Right lobe of liver (tissue), 4 donors: ENCODE results near the gene PTPN1.

Experiments
- POLR2A ChIP-seq: fragments of 450-650 bp; IDR thresholded peaks from one replicate; pipeline ENCODE4 v1.6.1; 2017; ENCODE audit warnings: antibody characterized with exemption, mild to moderate bottlenecking
- TF ChIP-seq, protein P1 (sequence below), 4 donors: fragments of 200-600 bp in 3 of 4; fragments of 450-650 bp in 1 of 4; IDR thresholded peaks; one replicate each; pipeline versions ENCODE4 v1.5.1 to v1.8.0; 2016 to 2022; ENCODE audit warnings: antibody characterized with exemption in 4 of 4, mild to moderate bottlenecking in 2 of 4
- donor health status: DM: no; HTN: no; CAD: no.
- donor health status: DM: no; HTN: no; CAD: no.
- donor health status: DM: no; HTN: yes; CAD: no.

DNA sequence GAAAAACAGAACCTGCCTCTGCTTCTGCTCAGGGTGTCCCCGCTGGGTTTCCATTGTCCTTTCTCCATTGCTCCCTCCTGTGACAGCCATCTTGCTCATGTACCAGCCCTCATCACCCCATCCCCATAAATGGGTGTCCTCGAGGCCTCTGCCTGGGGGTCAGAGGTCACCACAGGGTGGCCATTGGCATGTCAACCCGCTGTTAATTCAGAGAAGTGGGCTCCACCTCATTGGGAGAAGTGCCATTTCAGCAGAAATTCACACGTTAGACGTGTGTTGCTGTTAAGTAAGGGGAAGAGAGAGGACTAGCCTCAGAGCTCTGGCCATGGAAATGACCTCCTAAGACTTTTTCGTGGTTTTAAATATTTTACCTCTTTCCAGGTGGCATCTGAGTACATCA lies 71.9 kb downstream of the PTPN1 start:
- TF ChIP-seq, protein P1, sequence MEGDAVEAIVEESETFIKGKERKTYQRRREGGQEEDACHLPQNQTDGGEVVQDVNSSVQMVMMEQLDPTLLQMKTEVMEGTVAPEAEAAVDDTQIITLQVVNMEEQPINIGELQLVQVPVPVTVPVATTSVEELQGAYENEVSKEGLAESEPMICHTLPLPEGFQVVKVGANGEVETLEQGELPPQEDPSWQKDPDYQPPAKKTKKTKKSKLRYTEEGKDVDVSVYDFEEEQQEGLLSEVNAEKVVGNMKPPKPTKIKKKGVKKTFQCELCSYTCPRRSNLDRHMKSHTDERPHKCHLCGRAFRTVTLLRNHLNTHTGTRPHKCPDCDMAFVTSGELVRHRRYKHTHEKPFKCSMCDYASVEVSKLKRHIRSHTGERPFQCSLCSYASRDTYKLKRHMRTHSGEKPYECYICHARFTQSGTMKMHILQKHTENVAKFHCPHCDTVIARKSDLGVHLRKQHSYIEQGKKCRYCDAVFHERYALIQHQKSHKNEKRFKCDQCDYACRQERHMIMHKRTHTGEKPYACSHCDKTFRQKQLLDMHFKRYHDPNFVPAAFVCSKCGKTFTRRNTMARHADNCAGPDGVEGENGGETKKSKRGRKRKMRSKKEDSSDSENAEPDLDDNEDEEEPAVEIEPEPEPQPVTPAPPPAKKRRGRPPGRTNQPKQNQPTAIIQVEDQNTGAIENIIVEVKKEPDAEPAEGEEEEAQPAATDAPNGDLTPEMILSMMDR (IDR thresholded peaks at IDR 0.05) = no peak
- TF ChIP-seq POLR2A = no peak
